Retinal pigment epithelial cell (primary cell): ENCODE results near the gene SENP2.
"Not testable (repeated sequence)": the region's sequence is repeated elsewhere in the genome, so short reads cannot be mapped to it uniquely, and the experiment has no call there.

Experiments
- DNase-seq: peaks from one replicate; pipeline ENCODE4 v3.0.0-alpha.2; 2010; ENCODE audit warnings: low read depth
- H3K4me3 ChIP-seq: 2 replicates; pipeline ENCODE4 v1.5.1; 2011; ENCODE audit warnings: mild to moderate bottlenecking, low read length, control low read depth, moderate library complexity
- CTCF ChIP-seq: conservative IDR thresholded peaks from 2 replicates; pipeline ENCODE4 v1.5.1; 2011; ENCODE audit warnings: low read depth, low read length, control low read depth, inconsistent platforms

Gene SENP2

GRCh38 chr3:185561958-185562357 is 24.1 kb upstream of the SENP2 start:
- DNase-seq = no peak
- no peak overlapping the region for H3K4me3 ChIP-seq
- TF ChIP-seq CTCF = no peak

GRCh38 chr3:185572183-185572582 is 13.9 kb upstream of the SENP2 start:
- TF ChIP-seq CTCF = no peak
- no peak overlapping the region for H3K4me3 ChIP-seq
- DNase-seq = no peak

- TF ChIP-seq CTCF = peak; percentile 50
- DNase-seq = not testable (repeated sequence)
These were observed 10.8 kb upstream of the SENP2 start for GRCh38 chr3:185575108-185575869.

GRCh38 chr3:185582236-185582635 is 3.9 kb upstream of the SENP2 start:
- no peak overlapping the region for H3K4me3 ChIP-seq
- TF ChIP-seq CTCF = no peak
- no peak for DNase-seq

More at GRCh38 chr3:185575108-185575869, 10.8 kb upstream of the SENP2 start:
- H3K4me3 ChIP-seq = not testable (repeated sequence)

GRCh38 chr3:185582871-185583270 is 3.2 kb upstream of the SENP2 start:
- H3K4me3 ChIP-seq = no peak overlapping the region
- DNase-seq = no peak
- no peak for TF ChIP-seq CTCF

GRCh38 chr3:185583925-185584324 is 2.2 kb upstream of the SENP2 start:
- DNase-seq = no peak
- no peak overlapping the region for H3K4me3 ChIP-seq
- no peak for TF ChIP-seq CTCF

GRCh38 chr3:185584686-185585085 is 1.4 kb upstream of the SENP2 start:
- DNase-seq = no peak
- TF ChIP-seq CTCF = no peak
- no peak overlapping the region for H3K4me3 ChIP-seq
